Fibroblast of lung (primary cell): Measurements from ENCODE around the gene TSR3.

Experiments used
- EZH2 ChIP-seq: IDR thresholded peaks from 2 replicates; pipeline ENCODE4 v1.5.1; 2012; ENCODE audit warnings: low read length, control low read depth, mild to moderate bottlenecking; ENCODE audit errors: missing control alignments
- TF ChIP-seq, protein P1 (sequence below), 2 donors: IDR thresholded peaks in 1 of 2; conservative IDR thresholded peaks in 1 of 2; 1 replicate in 1 of 2; 2 replicates in 1 of 2; pipeline ENCODE4 v1.5.1; 2011 to 2012; ENCODE audit warnings: low read length in 2 of 2, control low read depth in 1 of 2, inconsistent platforms in 1 of 2, low read depth in 1 of 2, mild to moderate bottlenecking in 1 of 2

DNA sequence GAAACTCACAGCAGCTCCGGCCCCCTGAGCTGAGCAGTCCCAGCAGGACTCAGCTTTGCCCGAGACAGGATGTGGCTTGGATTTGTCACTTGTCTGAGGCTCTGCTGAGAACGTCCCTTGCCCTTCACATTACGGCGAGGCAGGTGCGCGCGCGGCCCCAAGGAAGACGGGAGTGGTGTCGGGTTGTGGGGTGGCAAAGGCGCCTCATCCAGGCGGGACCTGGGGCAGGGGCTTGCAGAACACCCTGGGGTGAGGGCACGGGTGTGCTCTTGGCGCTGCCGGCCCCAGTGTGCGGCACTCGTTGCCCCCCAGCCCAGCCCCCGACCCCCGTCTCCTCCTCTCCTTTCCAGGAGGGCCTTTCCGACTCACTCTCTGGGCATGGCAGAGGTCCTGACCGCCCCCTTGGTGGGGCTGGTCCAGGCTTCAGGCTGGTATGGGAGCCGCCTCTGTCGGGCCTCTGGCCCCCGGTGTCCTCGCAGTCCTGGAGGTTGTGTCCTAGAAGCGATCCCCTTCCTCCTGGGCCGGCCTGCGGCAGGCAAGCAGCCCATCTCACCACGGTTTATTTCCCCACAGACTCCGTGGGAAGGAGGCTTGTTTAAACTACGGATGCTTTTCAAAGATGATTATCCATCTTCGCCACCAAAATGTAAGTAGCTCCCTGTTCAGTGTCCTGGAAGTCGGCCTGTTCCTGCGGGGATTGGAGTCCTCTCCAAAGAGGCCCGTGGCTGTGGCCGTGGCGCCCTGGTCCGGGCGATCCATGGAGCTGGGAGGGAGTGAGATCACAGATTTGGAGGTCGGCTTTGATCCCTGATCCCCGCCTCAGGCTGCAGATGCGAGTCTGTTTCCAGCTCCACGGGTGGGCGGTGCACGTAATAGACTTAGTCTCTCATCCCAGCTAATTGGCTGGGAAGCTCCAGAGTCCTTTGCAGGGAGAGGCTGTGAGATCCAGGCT is 36.3 kb downstream of the TSR3 start:
- TF ChIP-seq, protein P1, sequence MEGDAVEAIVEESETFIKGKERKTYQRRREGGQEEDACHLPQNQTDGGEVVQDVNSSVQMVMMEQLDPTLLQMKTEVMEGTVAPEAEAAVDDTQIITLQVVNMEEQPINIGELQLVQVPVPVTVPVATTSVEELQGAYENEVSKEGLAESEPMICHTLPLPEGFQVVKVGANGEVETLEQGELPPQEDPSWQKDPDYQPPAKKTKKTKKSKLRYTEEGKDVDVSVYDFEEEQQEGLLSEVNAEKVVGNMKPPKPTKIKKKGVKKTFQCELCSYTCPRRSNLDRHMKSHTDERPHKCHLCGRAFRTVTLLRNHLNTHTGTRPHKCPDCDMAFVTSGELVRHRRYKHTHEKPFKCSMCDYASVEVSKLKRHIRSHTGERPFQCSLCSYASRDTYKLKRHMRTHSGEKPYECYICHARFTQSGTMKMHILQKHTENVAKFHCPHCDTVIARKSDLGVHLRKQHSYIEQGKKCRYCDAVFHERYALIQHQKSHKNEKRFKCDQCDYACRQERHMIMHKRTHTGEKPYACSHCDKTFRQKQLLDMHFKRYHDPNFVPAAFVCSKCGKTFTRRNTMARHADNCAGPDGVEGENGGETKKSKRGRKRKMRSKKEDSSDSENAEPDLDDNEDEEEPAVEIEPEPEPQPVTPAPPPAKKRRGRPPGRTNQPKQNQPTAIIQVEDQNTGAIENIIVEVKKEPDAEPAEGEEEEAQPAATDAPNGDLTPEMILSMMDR (conservative IDR thresholded peaks at IDR 0.05 in 1 of 2, IDR thresholded peaks at IDR 0.05 in 1 of 2; ENCODE audit: low read depth in 1 of 2, low read length in 2 of 2): no peak
- TF ChIP-seq EZH2: no peak
